Measurements from ENCODE around the gene NFATC1. TPM values are rescaled to one million over a fixed set of nuclear protein-coding genes. Genes with fewer than 3 reads are reported as not detected.

Gene NFATC1
- total RNA-seq, 1 donor from 2014 or later, result 18.5 TPM

DNA sequence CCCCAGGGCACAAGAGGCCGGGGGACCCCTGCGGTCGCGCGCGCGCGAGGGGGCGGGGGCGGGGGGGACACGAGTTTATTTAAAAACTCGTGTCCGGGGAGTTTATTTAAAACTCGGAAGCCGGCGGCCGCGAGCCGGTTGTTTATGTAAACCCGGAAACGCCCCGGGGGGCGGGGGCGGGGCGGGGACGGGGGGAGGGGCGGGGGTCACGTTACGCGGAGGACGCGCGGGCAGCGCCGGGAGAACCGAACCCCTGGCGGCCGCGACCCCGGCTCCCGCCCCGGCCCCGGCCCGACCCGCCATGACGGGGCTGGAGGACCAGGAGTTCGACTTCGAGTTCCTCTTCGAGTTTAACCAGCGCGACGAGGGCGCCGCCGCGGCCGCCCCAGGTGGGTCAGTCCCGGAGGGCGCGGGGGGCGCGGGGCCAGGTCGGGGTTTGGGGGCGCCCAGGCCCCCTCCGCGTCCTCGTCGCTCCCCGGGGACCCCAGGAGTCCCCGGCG, 4.4 kb downstream of the NFATC1 start:
- intact Hi-C loops (cut with DNase I), result no loop called here

DNA sequence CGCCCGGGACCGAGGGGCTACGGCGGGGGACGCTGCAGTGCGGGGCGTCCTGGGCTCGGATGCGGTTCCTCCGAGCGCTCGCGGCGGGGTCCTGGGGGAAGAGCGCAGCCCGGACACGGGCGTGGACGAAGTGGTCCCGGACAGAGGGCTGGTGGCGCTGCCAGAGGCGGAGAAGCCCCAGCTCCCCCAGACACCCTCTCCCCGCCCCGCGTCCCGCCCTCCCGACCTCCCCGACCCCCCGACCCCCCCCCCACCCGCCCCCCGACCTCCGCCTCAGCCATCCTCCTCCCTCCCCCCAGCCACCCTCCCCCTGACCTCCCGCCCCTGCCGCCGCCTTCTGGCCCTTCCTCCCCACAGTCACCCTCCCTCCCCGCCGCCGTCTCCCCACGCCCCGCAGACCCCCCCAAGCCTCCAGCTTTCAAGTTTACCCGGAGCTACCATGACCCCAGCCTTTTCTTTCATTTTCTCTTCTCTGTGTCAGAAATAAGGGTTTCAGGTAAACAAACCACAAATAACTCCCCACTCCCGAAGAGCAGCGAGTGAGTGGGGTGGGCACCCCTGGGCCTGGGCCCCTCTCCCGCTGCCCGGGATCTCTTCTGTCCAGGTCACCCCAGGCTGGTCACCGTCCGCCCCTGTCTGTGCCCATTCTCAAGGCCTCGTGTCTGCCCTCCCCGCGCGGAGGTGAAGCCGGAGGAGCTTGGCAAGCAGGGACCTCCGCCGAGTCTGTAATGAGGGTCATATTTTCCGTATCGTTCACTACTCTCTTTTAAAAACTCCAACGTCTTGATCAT, 5.1 kb downstream of the NFATC1 start:
- DNase-seq (ENCODE audit: missing footprints), result peak; percentile 63
- no peak for ATAC-seq
- intact Hi-C loops (cut with DNase I), result no loop called here

More for the DNA sequence above, 4.4 kb downstream of the NFATC1 start:
- DNase-seq (ENCODE audit: missing footprints) (peak; percentile 93), ATAC-seq (no peak)

DNA sequence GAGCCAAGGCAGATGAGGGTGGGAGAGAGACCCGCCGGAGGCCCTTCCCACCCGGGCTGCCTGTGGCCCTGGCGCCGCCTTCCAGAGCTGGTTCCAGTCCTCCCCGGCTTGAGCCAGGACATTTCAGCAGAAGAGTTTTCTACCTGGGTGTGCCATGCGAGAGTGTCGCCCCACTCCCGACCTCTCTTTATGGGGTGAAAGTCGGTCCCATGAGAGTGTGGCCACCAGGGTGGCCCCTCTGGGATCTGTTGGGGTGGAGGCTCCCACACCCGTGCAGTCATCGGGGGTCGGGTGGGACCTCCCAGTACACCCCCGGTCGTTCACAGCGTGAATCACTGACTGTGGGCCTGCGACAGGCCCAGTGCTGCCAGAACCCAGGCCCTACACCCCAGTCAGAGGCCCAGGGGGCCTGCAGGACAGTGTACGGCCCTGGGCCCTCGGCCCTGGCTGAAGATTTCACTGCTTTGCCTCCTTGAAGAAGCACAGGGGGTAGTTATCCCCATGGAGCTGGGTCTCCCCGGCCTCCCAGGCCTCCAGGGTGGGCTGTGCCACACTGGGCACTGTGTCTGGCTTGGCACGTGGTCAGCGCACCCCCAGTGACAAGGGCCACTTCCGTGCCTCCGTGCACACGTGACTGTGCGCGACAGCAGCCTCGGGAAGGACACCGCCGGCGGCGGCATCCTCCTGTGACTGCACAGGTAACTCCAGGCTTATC, 5.9 kb downstream of the NFATC1 start:
- ATAC-seq (no peak), DNase-seq (ENCODE audit: missing footprints) (peak; percentile 45)
- intact Hi-C loops (cut with DNase I), result no loop called here

DNA sequence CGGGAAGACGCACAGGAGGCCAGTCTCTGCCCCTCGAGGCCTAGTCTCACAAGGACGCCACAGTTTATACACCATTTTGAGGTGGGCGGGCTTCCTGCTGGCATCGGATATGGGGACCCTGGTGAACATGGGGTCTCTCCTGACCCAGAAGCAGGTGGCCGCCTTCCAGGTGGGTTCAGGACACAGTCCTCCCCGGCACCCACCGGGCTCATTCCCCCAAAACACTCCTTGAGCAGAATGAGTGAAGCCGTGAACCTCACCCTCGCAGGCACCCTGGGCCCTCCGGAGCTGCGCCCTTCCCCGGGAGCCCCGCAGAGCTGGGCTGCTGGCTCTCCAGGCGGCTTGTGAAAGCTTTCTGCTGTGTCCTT, 6.5 kb downstream of the NFATC1 start:
- intact Hi-C loops (cut with DNase I), result no loop called here
- DNase-seq (ENCODE audit: missing footprints) (no peak), ATAC-seq (no peak)

DNA sequence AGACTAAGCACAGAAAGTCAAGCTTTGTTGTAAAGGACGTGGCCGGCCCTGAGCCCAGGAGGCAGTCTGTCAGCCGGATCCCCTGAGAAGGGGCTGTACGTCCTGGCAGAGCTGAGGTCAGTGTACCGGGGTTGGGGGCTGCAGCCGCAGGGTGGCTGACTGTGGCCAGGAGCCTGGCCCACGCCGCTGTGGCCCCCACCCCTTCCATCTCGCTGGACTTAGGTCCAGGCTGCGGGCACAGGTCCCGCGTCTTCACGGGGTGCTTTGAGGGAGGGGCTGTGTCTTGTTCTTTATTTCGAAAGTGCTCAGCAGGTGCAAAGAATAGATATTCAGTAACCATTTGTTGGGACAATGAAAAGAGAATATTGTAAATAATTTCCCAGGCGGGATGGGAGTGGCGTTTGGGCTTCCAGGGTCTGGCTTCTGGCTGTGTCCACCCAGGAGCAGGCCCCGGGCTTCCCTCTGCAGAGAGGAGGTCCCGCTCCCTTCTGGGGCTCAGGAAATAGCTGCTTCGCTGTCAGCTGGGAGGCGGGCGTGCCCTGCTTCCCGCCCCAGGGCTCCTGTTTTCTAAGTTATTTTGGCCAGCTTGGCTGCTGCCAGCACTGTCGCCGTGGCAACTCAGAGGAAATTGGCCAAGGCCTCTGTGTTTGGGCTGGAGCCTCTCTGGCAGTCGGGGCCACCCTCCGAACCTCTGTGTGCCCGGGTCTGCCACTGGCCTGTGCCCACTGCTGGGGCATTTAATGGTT, 7.4 kb downstream of the NFATC1 start:
- peak; percentile 77 for ATAC-seq
- intact Hi-C loops (cut with DNase I), result no loop called here

DNA sequence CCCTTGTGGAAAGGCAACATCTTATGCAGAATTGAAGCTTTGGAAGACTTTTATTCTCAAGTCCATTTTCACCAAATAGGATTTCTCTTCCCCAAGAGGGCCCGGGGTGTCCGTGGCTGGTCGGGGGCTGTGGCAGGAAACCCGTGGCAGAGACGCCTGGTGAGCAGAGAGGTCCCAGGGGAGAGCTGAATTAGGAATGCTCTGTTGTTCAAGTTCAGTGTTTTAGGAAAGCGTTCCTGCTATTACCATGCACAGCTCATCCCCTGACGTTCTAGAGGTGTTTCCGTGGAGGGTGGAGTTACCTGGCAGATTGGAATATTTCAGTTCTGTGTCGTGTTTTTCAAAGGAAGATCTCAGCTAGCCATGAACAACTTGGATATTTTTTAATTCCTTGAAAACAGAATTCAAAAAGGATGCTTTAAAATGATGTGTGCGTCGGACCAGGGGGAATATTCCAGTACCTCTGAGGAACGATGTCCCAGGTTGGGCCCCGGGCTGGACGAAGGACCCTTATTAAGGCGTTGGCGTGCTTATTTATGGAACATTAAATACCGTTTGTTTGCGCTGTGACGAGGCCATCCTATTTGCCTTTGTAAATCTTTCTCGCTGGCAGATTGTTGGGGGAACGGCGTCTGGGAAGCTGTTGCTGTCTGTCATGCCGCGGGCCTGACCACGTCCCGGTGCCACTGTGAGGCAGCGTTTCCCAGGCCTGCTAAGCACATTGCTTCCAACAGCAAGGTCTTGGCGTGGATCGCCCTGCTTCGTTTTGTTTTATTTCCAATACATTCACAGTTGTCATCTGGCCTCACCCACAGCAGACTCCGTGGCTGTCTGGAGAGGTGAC, 8.2 kb downstream of the NFATC1 start:
- intact Hi-C loops (cut with DNase I), result no loop called here
- ATAC-seq (no peak), DNase-seq (ENCODE audit: missing footprints) (peak; percentile 37)

More for the DNA sequence above, 7.4 kb downstream of the NFATC1 start:
- DNase-seq (ENCODE audit: missing footprints), result peak; percentile 91

DNA sequence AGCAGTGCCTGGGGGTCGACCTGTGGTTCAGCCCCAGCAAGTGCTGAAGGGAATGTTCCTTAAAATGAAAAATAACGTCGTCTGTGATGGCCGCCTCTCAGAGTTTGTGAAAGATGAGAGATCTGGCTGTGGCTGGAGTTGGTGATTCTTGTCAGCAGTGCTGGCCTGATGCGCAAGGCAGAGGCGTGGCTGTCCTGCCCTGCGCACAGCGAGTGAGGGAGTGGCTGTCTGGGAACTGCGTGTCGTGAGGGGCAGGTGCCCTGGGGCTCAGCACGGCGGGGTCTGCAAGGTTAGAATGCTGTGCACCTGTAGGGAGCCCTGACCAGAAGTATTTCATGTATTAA, 8.8 kb downstream of the NFATC1 start:
- ATAC-seq (no peak), DNase-seq (ENCODE audit: missing footprints) (peak; percentile 45)
- intact Hi-C loops (cut with DNase I), result no loop called here

DNA sequence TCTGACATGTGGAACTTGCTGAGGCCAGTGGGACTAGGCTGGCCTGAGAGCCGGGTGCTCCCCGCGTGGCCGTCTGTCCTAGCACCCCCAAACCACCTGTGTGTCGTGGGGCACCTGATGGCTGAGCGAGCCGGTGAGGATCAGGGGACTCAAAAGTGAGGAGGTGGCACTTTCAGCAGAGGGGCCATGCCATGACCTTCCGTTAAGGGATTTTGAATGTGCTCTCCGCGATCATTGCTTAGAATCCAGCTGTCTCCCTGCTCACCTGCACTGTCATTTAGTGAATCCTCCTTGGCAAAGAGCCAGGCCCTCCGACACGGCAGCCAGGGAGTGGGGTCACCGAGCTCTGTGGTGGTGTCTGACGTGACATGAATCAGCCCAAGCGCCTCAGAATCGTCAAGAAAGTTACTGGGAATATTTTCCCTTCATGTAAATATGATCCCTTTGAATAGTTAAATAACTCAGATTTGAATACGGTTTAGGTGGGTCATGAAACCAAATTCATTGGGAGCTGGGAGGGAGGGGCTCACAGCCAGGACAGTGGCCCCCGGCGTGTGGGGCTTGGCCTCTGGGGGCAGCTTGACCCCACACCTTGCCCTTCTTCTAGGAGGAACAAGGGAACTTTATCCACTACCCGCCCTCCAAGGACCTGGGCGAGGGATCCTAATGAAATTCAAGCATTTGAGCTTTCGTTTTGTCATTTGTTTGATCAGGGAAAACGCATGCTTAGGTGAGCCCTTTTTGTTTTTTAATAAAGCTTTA, 9.5 kb downstream of the NFATC1 start:
- intact Hi-C loops (cut with DNase I), result no loop called here
- no peak for ATAC-seq
- DNase-seq (ENCODE audit: missing footprints), result peak; percentile 27

DNA sequence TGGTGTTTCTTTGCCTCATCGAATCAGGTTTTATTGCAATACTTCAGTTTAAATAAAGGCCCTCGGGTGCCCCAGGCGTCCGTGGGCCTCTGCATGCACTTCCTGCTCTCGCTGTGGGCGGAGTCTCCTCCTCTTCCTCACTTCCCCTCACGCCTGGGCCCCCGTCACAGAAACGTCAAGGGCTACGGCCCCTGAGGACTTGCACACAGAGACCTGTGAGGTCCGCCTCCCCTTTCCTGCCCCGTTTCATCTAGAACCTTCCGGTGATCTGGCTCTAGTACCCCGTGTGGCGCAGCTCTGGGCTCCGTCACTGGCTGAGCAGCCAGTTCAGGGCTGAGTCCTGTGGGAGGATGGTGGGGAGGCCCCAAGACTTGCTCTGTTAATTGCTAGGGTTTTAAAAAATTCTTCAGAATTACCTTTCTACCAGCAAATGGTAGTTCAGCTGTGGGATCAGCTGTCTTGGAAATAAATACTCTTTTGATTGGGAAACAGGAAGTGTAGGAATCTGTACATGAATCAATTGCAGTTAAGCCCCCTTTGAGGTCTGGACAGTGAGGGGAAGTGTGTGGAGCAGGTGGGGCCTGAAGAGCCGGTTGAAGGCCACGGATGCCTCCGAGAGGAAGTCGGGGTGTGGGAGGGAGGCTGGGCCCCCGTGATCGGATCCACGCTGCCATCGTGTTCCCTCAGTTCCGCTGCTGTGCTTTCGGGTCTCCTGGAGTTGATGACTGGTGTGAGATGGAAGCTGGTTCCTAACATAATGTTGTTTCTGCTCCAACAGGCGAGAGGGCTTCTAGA, 10.2 kb downstream of the NFATC1 start:
- intact Hi-C loops (cut with DNase I), result no loop called here
- peak; percentile 13 for ATAC-seq

DNA sequence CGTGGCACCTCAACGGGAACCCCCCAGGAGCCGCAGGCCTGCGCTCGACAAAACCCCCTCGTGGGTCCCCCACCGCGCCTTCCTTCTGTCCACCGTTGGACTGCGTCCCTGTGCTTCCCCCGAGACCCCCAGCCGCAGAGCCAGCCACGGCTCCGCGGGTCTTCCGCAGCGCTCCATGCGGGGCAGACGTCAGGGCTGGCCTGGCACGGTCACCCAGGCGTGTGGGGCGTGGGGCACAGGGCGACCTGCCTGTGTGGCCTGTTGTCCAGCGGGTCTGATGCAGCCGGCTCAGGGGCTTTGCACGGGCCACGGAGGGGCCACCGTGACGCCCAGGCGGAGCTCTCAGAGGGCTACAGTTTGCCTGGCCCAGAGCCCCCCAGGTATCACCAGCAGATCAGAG, 11.0 kb downstream of the NFATC1 start:
- intact Hi-C loops (cut with DNase I), result no loop called here
- DNase-seq (ENCODE audit: missing footprints) (peak; percentile 53), ATAC-seq (no peak)

More for the DNA sequence above, 10.2 kb downstream of the NFATC1 start:
- DNase-seq (ENCODE audit: missing footprints), result peak; percentile 87

DNA sequence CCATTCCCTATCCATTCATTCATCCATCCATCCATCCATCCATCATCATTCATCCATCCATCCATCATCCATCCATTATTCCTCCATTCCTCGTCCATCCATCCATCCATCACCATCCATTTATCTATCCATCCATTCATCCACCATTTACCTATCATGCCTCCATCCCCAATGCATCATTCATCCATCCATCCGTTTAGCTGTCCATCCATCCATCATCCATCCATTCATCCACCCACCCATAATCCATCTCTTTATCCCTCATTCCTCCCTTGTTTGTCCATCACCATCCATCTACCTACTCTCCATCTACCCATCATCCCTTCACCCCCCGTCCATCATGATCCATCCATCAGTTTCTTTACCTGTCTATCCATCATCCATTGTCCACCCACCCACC, 13.6 kb downstream of the NFATC1 start:
- intact Hi-C loops (cut with DNase I), result no loop called here

DNA sequence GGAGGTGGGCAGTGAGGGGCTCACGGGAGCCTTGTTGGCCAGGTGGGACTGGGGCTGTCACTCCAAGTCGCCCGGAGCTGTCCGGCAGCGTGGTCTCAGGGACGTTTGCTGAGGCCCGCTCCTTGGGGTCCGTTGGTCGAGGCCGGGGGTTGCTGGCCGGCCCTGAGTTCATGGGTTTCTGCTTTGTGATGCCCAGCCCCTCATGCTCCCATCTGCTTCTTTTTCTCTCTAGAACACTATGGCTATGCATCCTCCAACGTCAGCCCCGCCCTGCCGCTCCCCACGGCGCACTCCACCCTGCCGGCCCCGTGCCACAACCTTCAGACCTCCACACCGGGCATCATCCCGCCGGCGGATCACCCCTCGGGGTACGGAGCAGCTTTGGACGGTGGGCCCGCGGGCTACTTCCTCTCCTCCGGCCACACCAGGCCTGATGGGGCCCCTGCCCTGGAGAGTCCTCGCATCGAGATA, 14.5 kb downstream of the NFATC1 start:
- intact Hi-C loops (cut with DNase I), result no loop called here
- DNase-seq (ENCODE audit: missing footprints) (peak; percentile 53), ATAC-seq (no peak)

More for the DNA sequence above, 13.6 kb downstream of the NFATC1 start:
- no peak for DNase-seq (ENCODE audit: missing footprints)
- no peak for ATAC-seq

DNA sequence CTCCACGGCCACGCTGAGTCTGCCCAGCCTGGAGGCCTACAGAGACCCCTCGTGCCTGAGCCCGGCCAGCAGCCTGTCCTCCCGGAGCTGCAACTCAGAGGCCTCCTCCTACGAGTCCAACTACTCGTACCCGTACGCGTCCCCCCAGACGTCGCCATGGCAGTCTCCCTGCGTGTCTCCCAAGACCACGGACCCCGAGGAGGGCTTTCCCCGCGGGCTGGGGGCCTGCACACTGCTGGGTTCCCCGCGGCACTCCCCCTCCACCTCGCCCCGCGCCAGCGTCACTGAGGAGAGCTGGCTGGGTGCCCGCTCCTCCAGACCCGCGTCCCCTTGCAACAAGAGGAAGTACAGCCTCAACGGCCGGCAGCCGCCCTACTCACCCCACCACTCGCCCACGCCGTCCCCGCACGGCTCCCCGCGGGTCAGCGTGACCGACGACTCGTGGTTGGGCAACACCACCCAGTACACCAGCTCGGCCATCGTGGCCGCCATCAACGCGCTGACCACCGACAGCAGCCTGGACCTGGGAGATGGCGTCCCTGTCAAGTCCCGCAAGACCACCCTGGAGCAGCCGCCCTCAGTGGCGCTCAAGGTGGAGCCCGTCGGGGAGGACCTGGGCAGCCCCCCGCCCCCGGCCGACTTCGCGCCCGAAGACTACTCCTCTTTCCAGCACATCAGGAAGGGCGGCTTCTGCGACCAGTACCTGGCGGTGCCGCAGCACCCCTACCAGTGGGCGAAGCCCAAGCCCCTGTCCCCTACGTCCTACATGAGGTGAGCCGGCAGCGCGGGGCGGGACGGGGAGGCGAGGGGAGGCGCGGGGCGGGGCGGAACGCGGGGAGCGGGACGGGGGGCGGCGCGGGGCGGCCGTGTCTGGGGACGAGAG, 15.2 kb downstream of the NFATC1 start:
- DNase-seq (ENCODE audit: missing footprints) (peak; percentile 55), ATAC-seq (peak; percentile 27)
- intact Hi-C loops (cut with DNase I), result no loop called here

DNA sequence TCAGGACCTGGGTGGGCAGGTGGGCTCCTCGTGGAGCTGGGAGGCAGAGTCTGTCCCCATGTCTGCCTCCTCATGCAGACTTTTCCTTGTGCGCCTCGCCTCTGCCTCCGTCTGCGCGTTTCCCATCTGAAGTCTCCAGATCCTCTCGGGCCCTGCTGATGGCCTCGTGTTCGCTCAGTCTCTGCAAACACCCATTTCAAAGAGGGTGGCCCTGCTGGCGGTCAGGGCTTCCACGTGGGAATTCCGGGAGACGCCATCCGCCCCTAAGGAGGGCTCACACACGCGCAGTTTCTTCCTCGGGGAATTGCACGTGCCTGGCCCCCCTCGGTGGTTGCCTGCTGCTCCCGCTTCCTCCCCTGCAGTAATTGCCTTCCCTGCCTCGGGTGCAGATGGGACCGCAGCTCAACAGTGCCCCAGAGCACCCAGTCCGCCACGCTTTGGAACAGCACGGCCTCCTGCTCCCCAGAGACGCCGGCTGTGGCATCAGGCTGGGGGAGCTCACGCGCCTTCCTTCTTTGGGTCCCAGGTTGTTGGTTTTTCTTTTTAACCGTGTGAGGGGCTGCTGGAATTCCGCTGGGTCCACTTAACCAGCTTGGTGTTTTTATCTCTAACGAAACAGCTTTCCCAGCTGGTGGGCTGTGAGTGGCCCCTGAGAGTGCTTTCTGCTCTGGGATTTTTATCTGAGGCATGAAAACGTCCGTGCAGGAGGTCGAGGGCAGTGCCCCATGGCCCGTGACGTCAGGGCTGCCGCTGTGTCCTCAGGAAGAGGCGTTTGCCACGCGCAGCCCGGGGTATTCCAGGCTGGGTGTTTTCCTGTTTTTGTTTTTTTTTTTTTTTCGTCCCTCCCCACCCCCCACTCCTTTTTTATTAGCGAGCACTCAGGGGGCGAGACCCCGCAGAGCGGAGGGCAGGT, 16.1 kb downstream of the NFATC1 start:
- ATAC-seq (peak; percentile 11), DNase-seq (ENCODE audit: missing footprints) (peak; percentile 54)
- intact Hi-C loops (cut with DNase I), result no loop called here

DNA sequence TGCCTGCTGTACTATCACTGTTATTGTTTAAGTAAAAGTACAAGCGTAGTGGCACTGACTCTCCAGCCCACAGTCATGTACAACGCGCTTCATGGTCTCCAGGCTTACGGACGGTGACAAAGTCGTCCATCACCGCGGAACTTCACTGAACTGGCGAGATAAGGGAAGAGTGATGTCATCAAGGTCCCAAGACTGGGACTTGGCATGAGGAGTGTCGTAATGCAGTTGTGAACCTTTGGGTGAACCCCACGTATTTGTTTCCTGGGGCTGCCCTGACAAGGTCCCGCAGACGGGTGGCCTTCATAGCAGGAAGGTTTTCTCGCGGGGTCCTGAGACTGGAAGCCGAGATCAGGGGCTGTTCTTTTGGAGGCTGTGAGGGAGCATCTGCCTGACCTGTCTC, 17.3 kb downstream of the NFATC1 start:
- intact Hi-C loops (cut with DNase I), result no loop called here
- no peak for DNase-seq (ENCODE audit: missing footprints)
- ATAC-seq, result no peak
